ENCODE data around the gene NOTCH4. TPM values are rescaled to one million over a fixed set of nuclear protein-coding genes. Genes with fewer than 3 reads are reported as not detected.

Gene NOTCH4
- total and polyA plus RNA-seq, 9 of the 15 experiments (the other 6 are each of a cell fraction or from before 2014, with no cell fraction given), result 0.24 to 4.3 (median 1.7) TPM

GRCh38 chr6:32168807-32169591, 54.9 kb downstream of the NOTCH4 start (continued):
- TF ChIP-seq ZNF639 (CRISPR knock-in tag; conservative IDR thresholded peaks at IDR 0.05 in 1 of 2, IDR thresholded peaks at IDR 0.05 in 1 of 2) (no peak), ZNF354B (CRISPR knock-in tag; IDR thresholded peaks at IDR 0.05) (no peak), FOXO4 (CRISPR knock-in tag; IDR thresholded peaks at IDR 0.05) (no peak), SIX5 (IDR thresholded peaks at IDR 0.05; ENCODE audit: borderline replicate concordance in 1 of 2, insufficient read depth in 1 of 2, low read depth in 1 of 2, low read length in 2 of 2) (no peak), ZNF280A (IDR thresholded peaks at IDR 0.05; ENCODE audit: low read depth, partially characterized antibody) (no peak), CCNT2 (IDR thresholded peaks at IDR 0.05; ENCODE audit: borderline replicate concordance, extremely low read depth, insufficient read length, low read depth, low read length) (no peak), MAFK (IDR thresholded peaks at IDR 0.05; ENCODE audit: low read length) (no peak), ZNF431 (CRISPR knock-in tag; IDR thresholded peaks at IDR 0.05) (no peak), SRF (CRISPR knock-in tag; IDR thresholded peaks at IDR 0.05) (no peak), DEAF1 (CRISPR knock-in tag; IDR thresholded peaks at IDR 0.05) (no peak), ZMIZ1 (IDR thresholded peaks at IDR 0.05; ENCODE audit: low read depth in 2 of 2, low read length in 2 of 2) (no peak), ZC3H4 (CRISPR knock-in tag; IDR thresholded peaks at IDR 0.05; ENCODE audit: borderline replicate concordance) (no peak), NFYB (IDR thresholded peaks at IDR 0.05; ENCODE audit: extremely low read depth, insufficient read length) (no peak), ZNF707 (CRISPR knock-in tag; conservative IDR thresholded peaks at IDR 0.05) (no peak), RFX5 (IDR thresholded peaks at IDR 0.05; ENCODE audit: low read depth, low read length) (no peak), ZNF785 (CRISPR knock-in tag; IDR thresholded peaks at IDR 0.05) (no peak)

Measured in K562 (cell line).